K562 (cell line): ENCODE data around the gene RING1. TPM values are rescaled to one million over a fixed set of nuclear protein-coding genes. Genes with fewer than 3 reads are reported as not detected.
A peak's percentile ranks its signal among the peaks of the same experiment; 100 is the strongest.

Experiments
- ATAC-seq: fragments of 200-7000 bp; cut with Tn5 transposase; 3 replicates; pipeline ENCODE4 v1.9.1; 2020; ENCODE audit warnings: moderate library complexity
- BruUV-seq: library from RNA; stranded (reverse); fragments of 400-500 nt; replicated peaks from 2 replicates; lab custom pipeline; 2021; lab: Mats Ljungman, UMichigan
- CTCF ChIA-PET: fragments of 300-600 bp; formaldehyde crosslinking; extraction: SDS; loops from one replicate; lab custom pipeline; 2021; ENCODE audit warnings: low intra/inter-chr PET ratio; lab: Yijun Ruan, JAX
- POLR2A ChIA-PET: fragments of 300-600, 350-650 bp; sonication (Branson Sonifier 250); formaldehyde crosslinking; extraction: SDS; loops from one replicate; lab custom pipeline; 2021; ENCODE audit warnings: antibody characterized with exemption, inconsistent platforms; lab: Yijun Ruan, JAX
- DNase-seq, 4 experiments: peaks; one replicate each; pipeline versions ENCODE4 v3.0.0 to v3.0.0-alpha.2; 2011 to 2018; ENCODE audit warnings: low spot score in 3 of 4, mixed read lengths in 3 of 4; ENCODE audit errors: extremely low read depth in 1 of 4
- FAIRE-seq: peaks from 2 replicates; lab custom pipeline; 2011; peaks lifted over from hg19 to GRCh38; lab: Jason Lieb, UNC
- H2AFZ ChIP-seq: 2 replicates; pipeline ENCODE4 v1.6.0; 2011; ENCODE audit warnings: low read depth, low read length, control low read depth, inconsistent platforms
- H3K27ac ChIP-seq: fragments of 200-600 bp; 3 replicates; pipeline ENCODE4 v1.8.0; 2011; ENCODE audit warnings: low read depth, mild to moderate bottlenecking, control low read depth, inconsistent platforms, low read length, moderate library complexity, mixed read lengths; ENCODE audit errors: extremely low read depth
- H3K27me3 ChIP-seq, 2 experiments: fragments of 300-600 bp in 1 of 2; 2 replicates in 1 of 2; 3 replicates in 1 of 2; pipeline versions ENCODE4 v1.6.0 to v1.8.0; 2011; ENCODE audit warnings: inconsistent platforms in 2 of 2, low read length in 2 of 2, mild to moderate bottlenecking in 1 of 2, mixed read lengths in 1 of 2, moderate library complexity in 1 of 2; ENCODE audit not compliant: control insufficient read depth in 2 of 2, insufficient read depth in 2 of 2
- H3K36me3 ChIP-seq: fragments of 300-600 bp; 3 replicates; pipeline ENCODE4 v1.8.0; 2011; ENCODE audit warnings: mild to moderate bottlenecking, low read length, inconsistent platforms; ENCODE audit not compliant: control insufficient read depth, insufficient read depth
- H3K4me1 ChIP-seq, 2 experiments: fragments of 200-600 bp in 1 of 2; replicated peaks in 1 of 2; 2 replicates in 1 of 2; 3 replicates in 1 of 2; pipeline versions ENCODE4 v1.5.1 to v1.8.0; 2011; ENCODE audit warnings: inconsistent platforms in 2 of 2, low read length in 2 of 2, mild to moderate bottlenecking in 1 of 2, mixed read lengths in 1 of 2, moderate library complexity in 1 of 2; ENCODE audit not compliant: control insufficient read depth in 2 of 2, insufficient read depth in 2 of 2
- H3K4me2 ChIP-seq: 2 replicates; pipeline ENCODE4 v1.6.1; 2011; ENCODE audit warnings: low read length, control low read depth, inconsistent platforms, mixed read lengths; ENCODE audit not compliant: insufficient read depth
- H3K4me3 ChIP-seq: fragments of 200-600 bp; sonication (generic), shearing (Covaris generic); 2 replicates; pipeline ENCODE4 v1.5.1; 2016; ENCODE audit warnings: control low read depth, inconsistent platforms
- H3K79me2 ChIP-seq: fragments of 200-600 bp; 3 replicates; pipeline ENCODE4 v1.8.0; 2011; ENCODE audit warnings: low read length, inconsistent platforms; ENCODE audit not compliant: control insufficient read depth, insufficient read depth
- H3K9ac ChIP-seq, 2 experiments: 2 replicates each; pipeline versions ENCODE4 v1.6.0 to v1.6.1; 2011; ENCODE audit warnings: low read depth in 2 of 2, low read length in 2 of 2, control low read depth in 1 of 2, inconsistent platforms in 1 of 2, mild to moderate bottlenecking in 1 of 2, mixed read lengths in 1 of 2; ENCODE audit not compliant: insufficient read depth in 1 of 2
- H3K9me1 ChIP-seq: one replicate; pipeline ENCODE4 v1.6.0; 2011; ENCODE audit warnings: inconsistent platforms, mild to moderate bottlenecking, low read length, moderate library complexity; ENCODE audit not compliant: control insufficient read depth, insufficient read depth
- H3K9me3 ChIP-seq: replicated peaks from 2 replicates; pipeline ENCODE4 v1.5.1; 2011; ENCODE audit warnings: low read depth, low read length, inconsistent platforms; ENCODE audit not compliant: control insufficient read depth, insufficient read depth
- H4K20me1 ChIP-seq: replicated peaks from 2 replicates; pipeline ENCODE4 v1.6.1; 2011; ENCODE audit warnings: low read length, inconsistent platforms, mixed read lengths; ENCODE audit not compliant: control insufficient read depth, insufficient read depth
- BRD4 ChIP-seq: fragments of 200-600 bp; sonication (generic); IDR thresholded peaks from 2 replicates; pipeline ENCODE4 v1.6.1; 2017; ENCODE audit warnings: inconsistent platforms
- CBX2 ChIP-seq: fragments of 200-600 bp; sonication (generic); IDR thresholded peaks from one replicate; pipeline ENCODE4 v1.6.1; 2012; ENCODE audit warnings: mild to moderate bottlenecking, low read length, inconsistent platforms; ENCODE audit not compliant: insufficient read depth, poor library complexity, severe bottlenecking
- CREB3 ChIP-seq: fragments of 450-650 bp; conservative IDR thresholded peaks from 2 replicates; pipeline ENCODE4 v1.6.1; 2016; ENCODE audit warnings: missing genetic modification characterization, low read depth, mild to moderate bottlenecking, missing compliant biosample characterization, moderate library complexity
- CREM ChIP-seq: IDR thresholded peaks from 2 replicates; pipeline ENCODE4 v1.6.1; 2014; ENCODE audit warnings: antibody characterized with exemption, low read depth
- DMBX1 ChIP-seq: fragments of 250-450 bp; sonication (Bioruptor Pico); IDR thresholded peaks from 2 replicates; pipeline ENCODE4 v1.8.0; 2022; ENCODE audit warnings: inconsistent platforms, mild to moderate bottlenecking, moderate library complexity, borderline replicate concordance
- DNMT1 ChIP-seq: fragments of 450-650 bp; IDR thresholded peaks from 2 replicates; pipeline ENCODE4 v1.6.1; 2016; ENCODE audit warnings: antibody characterized with exemption, mild to moderate bottlenecking
- HDAC8 ChIP-seq: fragments of 450-650 bp; IDR thresholded peaks from 2 replicates; pipeline ENCODE4 v1.6.1; 2016; ENCODE audit warnings: mild to moderate bottlenecking, missing genetic modification characterization, moderate library complexity, missing compliant biosample characterization
- NR2C2 ChIP-seq, 2 experiments: fragments of 200-800 bp in 1 of 2; sonication (Bioruptor generic) in 1 of 2; sonication (generic) in 1 of 2; formaldehyde crosslinking in 1 of 2; IDR thresholded peaks; 2 replicates each; pipeline versions ENCODE4 v1.6.1 to v1.8.0; 2016 to 2022; ENCODE audit warnings: mild to moderate bottlenecking in 1 of 2, missing compliant biosample characterization in 1 of 2, missing genetic modification characterization in 1 of 2, missing genetic modification reagents in 1 of 2
- RFX5 ChIP-seq: IDR thresholded peaks from 2 replicates; pipeline ENCODE4 v1.6.1; 2011; ENCODE audit warnings: low read depth, mild to moderate bottlenecking, improper control_type of control experiment, low read length
- SPI1 ChIP-seq: IDR thresholded peaks from 2 replicates; pipeline ENCODE4 v1.6.1; 2011; ENCODE audit warnings: low read depth, low read length, control low read depth, borderline replicate concordance
- SREBF2 ChIP-seq: sonication (generic); formaldehyde crosslinking; IDR thresholded peaks from 2 replicates; pipeline ENCODE4 v1.4.0; 2020; ENCODE audit warnings: mild to moderate bottlenecking, missing genetic modification reagents
- SUPT5H ChIP-seq: fragments of 450-650 bp; IDR thresholded peaks from 2 replicates; pipeline ENCODE4 v1.6.1; 2016
- TCFL5 ChIP-seq: fragments of 250-450 bp; sonication (Bioruptor Pico); conservative IDR thresholded peaks from 2 replicates; pipeline ENCODE4 v1.6.1; 2021; ENCODE audit warnings: mild to moderate bottlenecking, moderate library complexity, matching md5 sums
- WGBS: fragments of 100-300 bp; shearing (Covaris generic); methylation state at CpG from one replicate; pipeline ENCODE4 v1.1.6; 2016; ENCODE audit warnings: low coverage, mixed read lengths; ENCODE audit not compliant: insufficient coverage; ENCODE audit errors: missing lambda C conversion rate; 5-methylcytosine and 5-hydroxymethylcytosine counted together
- in situ Hi-C: fragments of 300-500 bp; cut with MboI; formaldehyde crosslinking; loops from 4 replicates; pipeline ENCODE4 v1.15.0; 2018; ENCODE audit warnings: inconsistent platforms, mixed read lengths
- intact Hi-C: fragments of 100-400 bp; cut with micrococcal nuclease; formaldehyde crosslinking; loops from 2 replicates; pipeline ENCODE4 v1.14.2; 2022
- polyA plus RNA-seq, 8 experiments: library from polyadenylated mRNA; depleted of rRNA in 4 of 8; stranded (reverse) in 5 of 8; unstranded in 3 of 8; fragments of >200 nt; fragmentation: Nextera tagmentation in 2 of 8; fragmentation: Illumina TruSeq in 1 of 8; extraction: Ambion mirVana in 2 of 8; extraction: Trizol in 1 of 8; gene quantifications; 2 replicates each; pipeline versions ENCODE4 v1.2.1 to v1.2.3, GENCODE V29; 2011 to 2014; ENCODE audit warnings: inconsistent platforms in 1 of 8, missing spikeins in 1 of 8
- total RNA-seq, 7 experiments: library from RNA; depleted of rRNA in 6 of 7; stranded (reverse); fragments of >200 nt in 6 of 7; fragmentation: Illumina TruSeq in 2 of 7; extraction: Trizol in 2 of 7; gene quantifications; 2 replicates each; pipeline versions ENCODE4 v1.2.1 to v1.2.3, GENCODE V29; 2011 to 2021; ENCODE audit warnings: low replicate concordance in 1 of 7
- TF ChIP-seq, protein P1 (sequence below): fragments of 200-400 bp; formaldehyde crosslinking; IDR thresholded peaks from 2 replicates; pipeline ENCODE4 v1.6.1; 2017; ENCODE audit warnings: mild to moderate bottlenecking, low read depth, low read length, moderate library complexity
- TF ChIP-seq, protein P2 (sequence below): sonication (generic); formaldehyde crosslinking; IDR thresholded peaks from 2 replicates; pipeline ENCODE4 v1.8.0; 2022; ENCODE audit warnings: mild to moderate bottlenecking, missing genetic modification reagents, borderline replicate concordance

Gene RING1
- total and polyA plus RNA-seq, 9 of the 15 experiments (the other 6 are each of a cell fraction or from before 2014, with no cell fraction given), result 4.2 to 59.1 (median 36.9) TPM

- in situ Hi-C loops, result loop anchor here (5.0 kb wide), 2 partner anchors 132 to 232 kb away; no protein-coding TSS in a partner anchor
- peak overlapping the region; percentile 99 for H2AFZ ChIP-seq
- intact Hi-C loops, result loop anchor here (1.0 to 2.0 kb wide), 4 partner anchors 48 to 235 kb away; partner anchors contain the start of genes RXRB and SLC39A7
- ChIA-PET POLR2A (interaction anchor here (0.5 to 5.2 kb wide), 29 partner anchors 10 to 1766 kb away, joined by 3 to 57 read pairs (median 4); partner anchors contain the start of genes B3GALT4, HLA-DPA1, RING1 and RPS18), CTCF (interaction anchor here (0.5 to 3.6 kb wide), 9 partner anchors 74 to 505 kb away, joined by 3 to 24 read pairs (median 5); no protein-coding TSS in a partner anchor)
- H3K27ac ChIP-seq, result peak overlapping the region; percentile 91
- peaks cover 4 to 6% of the 10 kb centered on the region in 2 experiments; a peak in 2 of 5 replicates for H3K27me3 ChIP-seq
- peak overlapping the region; percentile 89 to 90 for H3K9ac ChIP-seq
- H3K4me1 ChIP-seq, result peaks cover 22 to 31% of the 10 kb centered on the region in 2 experiments
- H3K4me2 ChIP-seq, result peak overlapping the region; percentile 97
- DNase-seq (peak; percentile 95 to 100 (median 96)), FAIRE-seq (peak; percentile 100), ATAC-seq (peak; percentile 97)
- H3K79me2 ChIP-seq, result no peaks in the 10 kb centered on the region
- 1% methylated on average over 58 of the region's 58 CpGs for WGBS
- peak overlapping the region; percentile 53 for H3K4me3 ChIP-seq
- BruUV-seq, result TSS peak; percentile 43
- H3K9me3 ChIP-seq, result no peaks in the 10 kb centered on the region
- H3K36me3 ChIP-seq, result peaks cover 19% of the 10 kb centered on the region
- no peaks in the 10 kb centered on the region for H4K20me1 ChIP-seq
- peaks cover 4% of the 10 kb centered on the region for H3K9me1 ChIP-seq
- TF ChIP-seq TCFL5 (CRISPR knock-in tag) (no peak), DNMT1 (peak; percentile 84; the same call in 1 of the 2 replicates), CREB3 (tag) (no peak; the same call in 1 of the 2 replicates), SPI1 (peak; percentile 51; the same call in 1 of the 2 replicates), NR2C2 (CRISPR knock-in tag; IDR thresholded peaks at IDR 0.05) (no peak; the same call in 1 of the 2 replicates), NR2C2 (tag; IDR thresholded peaks at IDR 0.05) (peak; percentile 77), BRD4 (no peak), SREBF2 (no peak), CBX2 (no peak), HDAC8 (tag) (peak; percentile 69; the same call in 1 of the 2 replicates), RFX5 (no peak), CREM (peak; percentile 78), DMBX1 (CRISPR knock-in tag) (0 out of 2 replicates have a peak, but pooled peaks have one; percentile 60), SUPT5H (peak; percentile 91)
- TF ChIP-seq, protein P1, sequence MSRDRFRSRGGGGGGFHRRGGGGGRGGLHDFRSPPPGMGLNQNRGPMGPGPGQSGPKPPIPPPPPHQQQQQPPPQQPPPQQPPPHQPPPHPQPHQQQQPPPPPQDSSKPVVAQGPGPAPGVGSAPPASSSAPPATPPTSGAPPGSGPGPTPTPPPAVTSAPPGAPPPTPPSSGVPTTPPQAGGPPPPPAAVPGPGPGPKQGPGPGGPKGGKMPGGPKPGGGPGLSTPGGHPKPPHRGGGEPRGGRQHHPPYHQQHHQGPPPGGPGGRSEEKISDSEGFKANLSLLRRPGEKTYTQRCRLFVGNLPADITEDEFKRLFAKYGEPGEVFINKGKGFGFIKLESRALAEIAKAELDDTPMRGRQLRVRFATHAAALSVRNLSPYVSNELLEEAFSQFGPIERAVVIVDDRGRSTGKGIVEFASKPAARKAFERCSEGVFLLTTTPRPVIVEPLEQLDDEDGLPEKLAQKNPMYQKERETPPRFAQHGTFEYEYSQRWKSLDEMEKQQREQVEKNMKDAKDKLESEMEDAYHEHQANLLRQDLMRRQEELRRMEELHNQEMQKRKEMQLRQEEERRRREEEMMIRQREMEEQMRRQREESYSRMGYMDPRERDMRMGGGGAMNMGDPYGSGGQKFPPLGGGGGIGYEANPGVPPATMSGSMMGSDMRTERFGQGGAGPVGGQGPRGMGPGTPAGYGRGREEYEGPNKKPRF, result no peak
- TF ChIP-seq, protein P2, sequence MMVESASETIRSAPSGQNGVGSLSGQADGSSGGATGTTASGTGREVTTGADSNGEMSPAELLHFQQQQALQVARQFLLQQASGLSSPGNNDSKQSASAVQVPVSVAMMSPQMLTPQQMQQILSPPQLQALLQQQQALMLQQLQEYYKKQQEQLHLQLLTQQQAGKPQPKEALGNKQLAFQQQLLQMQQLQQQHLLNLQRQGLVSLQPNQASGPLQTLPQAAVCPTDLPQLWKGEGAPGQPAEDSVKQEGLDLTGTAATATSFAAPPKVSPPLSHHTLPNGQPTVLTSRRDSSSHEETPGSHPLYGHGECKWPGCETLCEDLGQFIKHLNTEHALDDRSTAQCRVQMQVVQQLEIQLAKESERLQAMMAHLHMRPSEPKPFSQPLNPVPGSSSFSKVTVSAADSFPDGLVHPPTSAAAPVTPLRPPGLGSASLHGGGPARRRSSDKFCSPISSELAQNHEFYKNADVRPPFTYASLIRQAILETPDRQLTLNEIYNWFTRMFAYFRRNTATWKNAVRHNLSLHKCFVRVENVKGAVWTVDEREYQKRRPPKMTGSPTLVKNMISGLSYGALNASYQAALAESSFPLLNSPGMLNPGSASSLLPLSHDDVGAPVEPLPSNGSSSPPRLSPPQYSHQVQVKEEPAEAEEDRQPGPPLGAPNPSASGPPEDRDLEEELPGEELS (CRISPR knock-in tag), result no peak
Observed at GRCh38 chr6:33248932-33249731, 40.8 kb downstream of the RING1 start.
